PC-3 (cell line): ENCODE data around the gene NBAS.

Source experiments
- CTCF ChIP-seq: fragments of 300-600 bp; sonication (generic); conservative IDR thresholded peaks from 2 replicates; pipeline ENCODE4 v1.5.1; 2017; ENCODE audit warnings: antibody characterized with exemption, low read depth, mild to moderate bottlenecking, low read length
- EZH2 ChIP-seq: fragments of 300-600 bp; sonication (generic); IDR thresholded peaks from one replicate; pipeline ENCODE4 v1.6.1; 2017; ENCODE audit warnings: antibody characterized with exemption, mild to moderate bottlenecking, low read length; ENCODE audit not compliant: unreplicated experiment

- no peak for TF ChIP-seq CTCF
- TF ChIP-seq EZH2, result no peak
Measured at GRCh38 chr2:15383695-15384350, 177.3 kb downstream of the NBAS start.
